PC-3 (cell line): ENCODE measurements around the gene RAB34. TPM values are rescaled to one million over a fixed set of nuclear protein-coding genes. Genes with fewer than 3 reads are reported as not detected.
A peak's percentile ranks its signal among the peaks of the same experiment; 100 is the strongest.

Experiments
- ATAC-seq: fragments of 200-7000 bp; cut with Tn5 transposase; 2 replicates; pipeline ENCODE4 v1.9.1; 2020; ENCODE audit warnings: mild to moderate bottlenecking, moderate library complexity
- BruUV-seq: library from RNA; stranded (reverse); fragments of 400-500 nt; replicated peaks from 2 replicates; lab custom pipeline; 2021; lab: Mats Ljungman, UMichigan
- CTCF ChIA-PET: fragments of 300-600 bp; sonication (Branson Sonifier 250); formaldehyde crosslinking; loops from one replicate; lab custom pipeline; 2022; ENCODE audit warnings: antibody characterized with exemption; lab: Charles Lee
- POLR2A ChIA-PET: fragments of 300-600 bp; sonication (Branson Sonifier 250); formaldehyde crosslinking; loops from one replicate; lab custom pipeline; 2022; ENCODE audit warnings: antibody characterized with exemption; ENCODE audit not compliant: unreplicated experiment; lab: Charles Lee
- DNase-seq: peaks from one replicate; pipeline ENCODE4 v3.0.0-alpha.2; 2015
- H2AFZ ChIP-seq: fragments of 300-600 bp; sonication (generic); 2 replicates; pipeline ENCODE4 v1.6.0; 2016; ENCODE audit warnings: antibody characterized with exemption, low read length
- H3F3A ChIP-seq: fragments of 300-600 bp; sonication (generic); one replicate; pipeline ENCODE4 v1.6.0; 2017; ENCODE audit warnings: antibody characterized with exemption, low read length, control low read depth, mild to moderate bottlenecking; ENCODE audit not compliant: unreplicated experiment
- H3K27ac ChIP-seq: fragments of 300-600 bp; sonication (generic); 2 replicates; pipeline ENCODE4 v1.5.1; 2016; ENCODE audit warnings: mild to moderate bottlenecking, low read length
- H3K27me3 ChIP-seq: fragments of 300-600 bp; sonication (generic); 2 replicates; pipeline ENCODE4 v1.6.1; 2016; ENCODE audit warnings: low read length, mixed read lengths
- H3K36me3 ChIP-seq: fragments of 300-600 bp; sonication (generic); 2 replicates; pipeline ENCODE4 v1.6.1; 2016; ENCODE audit warnings: low read depth, mixed run types, low read length, mixed read lengths
- H3K4me1 ChIP-seq: fragments of 300-600 bp; sonication (generic); 2 replicates; pipeline ENCODE4 v1.5.1; 2016; ENCODE audit warnings: low read length; ENCODE audit not compliant: insufficient read depth
- H3K4me2 ChIP-seq: fragments of 300-600 bp; sonication (generic); 2 replicates; pipeline ENCODE4 v1.6.0; 2016; ENCODE audit warnings: low read length
- H3K4me3 ChIP-seq: fragments of 300-600 bp; sonication (generic); 2 replicates; pipeline ENCODE4 v1.5.1; 2016; ENCODE audit warnings: mild to moderate bottlenecking, low read length, mixed read lengths
- H3K79me2 ChIP-seq: fragments of 300-600 bp; sonication (generic); 2 replicates; pipeline ENCODE4 v1.6.1; 2017; ENCODE audit warnings: low read length, mixed read lengths
- H3K9ac ChIP-seq: fragments of 300-600 bp; sonication (generic); 2 replicates; pipeline ENCODE4 v1.6.0; 2016; ENCODE audit warnings: mild to moderate bottlenecking, low read length
- H3K9me2 ChIP-seq: fragments of 300-600 bp; sonication (generic); replicated peaks from 2 replicates; pipeline ENCODE4 v1.6.1; 2016; ENCODE audit warnings: mixed run types, low read length, mixed read lengths
- H3K9me3 ChIP-seq: fragments of 300-600 bp; sonication (generic); 2 replicates; pipeline ENCODE4 v1.6.1; 2016; ENCODE audit warnings: low read length, mixed read lengths
- H4K20me1 ChIP-seq: fragments of 300-600 bp; sonication (generic); 2 replicates; pipeline ENCODE4 v1.6.1; 2016; ENCODE audit warnings: low read length, mixed read lengths
- CTCF ChIP-seq: fragments of 300-600 bp; sonication (generic); conservative IDR thresholded peaks from 2 replicates; pipeline ENCODE4 v1.5.1; 2017; ENCODE audit warnings: antibody characterized with exemption, low read depth, mild to moderate bottlenecking, low read length
- EZH2 ChIP-seq: fragments of 300-600 bp; sonication (generic); IDR thresholded peaks from one replicate; pipeline ENCODE4 v1.6.1; 2017; ENCODE audit warnings: antibody characterized with exemption, mild to moderate bottlenecking, low read length; ENCODE audit not compliant: unreplicated experiment
- EZH2phosphoT487 ChIP-seq: fragments of 300-600 bp; sonication (generic); IDR thresholded peaks from 2 replicates; pipeline ENCODE4 v1.6.1; 2018; ENCODE audit warnings: mild to moderate bottlenecking, antibody characterized with exemption, low read length, borderline replicate concordance
- intact Hi-C: fragments of 100-400 bp; cut with micrococcal nuclease; formaldehyde crosslinking; loops from 2 replicates; pipeline ENCODE4 v1.9.0; 2023
- total RNA-seq: library from RNA; depleted of rRNA; stranded (reverse); fragments of >200 nt; gene quantifications from 2 replicates; pipeline ENCODE4 v1.2.3, GENCODE V29; 2014

The RAB34 gene
- total RNA-seq, 1 experiment from 2014 or later: 211 TPM

GRCh38 chr17:28711723-28712031 lies 6.0 kb downstream of the RAB34 start, which contains the start of gene PROCA1:
Gene PROCA1 (minus strand): TSS chr17:28711888. CDS start chr17:28711660, 228 bp downstream.
- Histone ChIP-seq H3K27me3 (no peaks in the 10 kb centered on the region), H3K9ac (peak within 1 kb of the TSS; percentile 81), H3K9me2 (no peaks in the 10 kb centered on the region), H3K4me1 (peaks cover 10% of the 10 kb centered on the region; the same call in 1 of the 2 replicates), H3K9me3 (no peaks in the 10 kb centered on the region), H3K36me3 (peaks cover 10% of the 10 kb centered on the region; the same call in 1 of the 2 replicates), H3F3A (no peaks in the 10 kb centered on the region), H3K27ac (peak within 1 kb of the TSS; percentile 70), H3K4me3 (peak within 1 kb of the TSS; percentile 74), H2AFZ (peak within 1 kb of the TSS; percentile 85), H4K20me1 (no peaks in the 10 kb centered on the region; the same call in 1 of the 2 replicates), H3K79me2 (peaks cover 15% of the 10 kb centered on the region), H3K4me2 (peak within 1 kb of the TSS; percentile 94)
- intact Hi-C loops: loop anchor here (10.0 kb wide), 1 partner anchor 67 kb away; the partner anchor contains the start of gene BLTP2
- TF ChIP-seq EZH2: no peak
- no peak for TF ChIP-seq CTCF
- no peak for TF ChIP-seq EZH2phosphoT487
- ChIA-PET CTCF (interaction anchor here (1.0 kb wide), 1 partner anchor 67 kb away, joined by 8 read pairs; the partner anchor contains the start of gene BLTP2), POLR2A (interaction anchor here (0.5 to 0.9 kb wide), 5 partner anchors 8 to 23 kb away, joined by 6 to 10 read pairs (median 9); partner anchors contain the start of gene RPL23A)
- ATAC-seq (no peak), DNase-seq (no peak)
- no TSS peak for BruUV-seq

GRCh38 chr17:28710861-28711722 lies 6.6 kb downstream of the RAB34 start:
- BruUV-seq: no TSS peak
- intact Hi-C loops: loop anchor here (10.0 kb wide), 1 partner anchor 66 kb away; the partner anchor contains the start of gene BLTP2
- Histone ChIP-seq H2AFZ (peak overlapping the region; percentile 85), H3K4me1 (peaks cover 4% of the 10 kb centered on the region; the same call in 1 of the 2 replicates), H4K20me1 (no peaks in the 10 kb centered on the region; the same call in 1 of the 2 replicates), H3K4me3 (peak overlapping the region; percentile 74), H3K9ac (peak overlapping the region; percentile 81), H3K4me2 (peak overlapping the region; percentile 94), H3K9me3 (no peaks in the 10 kb centered on the region), H3F3A (no peaks in the 10 kb centered on the region), H3K27ac (peak overlapping the region; percentile 70), H3K9me2 (no peaks in the 10 kb centered on the region), H3K36me3 (peaks cover 10% of the 10 kb centered on the region; the same call in 1 of the 2 replicates), H3K27me3 (no peaks in the 10 kb centered on the region), H3K79me2 (peaks cover 9% of the 10 kb centered on the region)
- ChIA-PET CTCF (interaction anchor here (0.6 to 1.0 kb wide), 2 partner anchors 66 to 165 kb away, joined by 3 to 8 read pairs; partner anchors contain the start of gene BLTP2), POLR2A (interaction anchor here (0.5 to 0.9 kb wide), 5 partner anchors 9 to 111 kb away, joined by 5 to 9 read pairs (median 6); partner anchors contain the start of gene RPL23A)
- peak; percentile 87 for DNase-seq
- TF ChIP-seq EZH2 (no peak), EZH2phosphoT487 (no peak), CTCF (no peak)
- peak; percentile 96 for ATAC-seq
